ENCODE results near the gene TNFRSF11A.

Gene TNFRSF11A

GRCh38 chr18:62325806-62326645, 916 bp downstream of the TNFRSF11A start:
- no peak for DNase-seq (ENCODE audit: low read depth in 2 of 2)

- DNase-seq (ENCODE audit: low read depth in 2 of 2) = no peak
Measured at GRCh38 chr18:62326646-62327348, 1.7 kb downstream of the TNFRSF11A start.

- DNase-seq (ENCODE audit: low read depth in 2 of 2) = no peak
Measured at GRCh38 chr18:62327977-62328376, 2.9 kb downstream of the TNFRSF11A start.

- no peak for DNase-seq (ENCODE audit: low read depth in 2 of 2)
Measured at GRCh38 chr18:62328586-62329525, 3.7 kb downstream of the TNFRSF11A start.

GRCh38 chr18:62329691-62330454, 4.8 kb downstream of the TNFRSF11A start:
- no peak for DNase-seq (ENCODE audit: low read depth in 2 of 2)

GRCh38 chr18:62330650-62331049, 5.5 kb downstream of the TNFRSF11A start:
- DNase-seq (ENCODE audit: low read depth in 2 of 2) = no peak

- no peak for DNase-seq (ENCODE audit: low read depth in 2 of 2)
Measured at GRCh38 chr18:62331581-62332356, 6.7 kb downstream of the TNFRSF11A start.

GRCh38 chr18:62332431-62332830, 7.3 kb downstream of the TNFRSF11A start:
- no peak for DNase-seq (ENCODE audit: low read depth in 2 of 2)

GRCh38 chr18:62332964-62333695, 8.0 kb downstream of the TNFRSF11A start:
- DNase-seq (ENCODE audit: low read depth in 2 of 2) = no peak

- no peak for DNase-seq (ENCODE audit: low read depth in 2 of 2)
Measured at GRCh38 chr18:62334120-62334519, 9.0 kb downstream of the TNFRSF11A start.

GRCh38 chr18:62335494-62335893, 10.4 kb downstream of the TNFRSF11A start:
- no peak for DNase-seq (ENCODE audit: low read depth in 2 of 2)

GRCh38 chr18:62336618-62337017, 11.5 kb downstream of the TNFRSF11A start:
- DNase-seq (ENCODE audit: low read depth in 2 of 2) = no peak

- no peak for DNase-seq (ENCODE audit: low read depth in 2 of 2)
Measured at GRCh38 chr18:62337336-62337735, 12.2 kb downstream of the TNFRSF11A start.

- DNase-seq (ENCODE audit: low read depth in 2 of 2) = no peak
Measured at GRCh38 chr18:62338446-62339105, 13.5 kb downstream of the TNFRSF11A start.

- no peak for DNase-seq (ENCODE audit: low read depth in 2 of 2)
Measured at GRCh38 chr18:62339106-62339988, 14.2 kb downstream of the TNFRSF11A start.

GRCh38 chr18:62340996-62341395, 15.9 kb downstream of the TNFRSF11A start:
- DNase-seq (ENCODE audit: low read depth in 2 of 2) = no peak

GRCh38 chr18:62341473-62341872, 16.4 kb downstream of the TNFRSF11A start:
- DNase-seq (ENCODE audit: low read depth in 2 of 2) = no peak

GRCh38 chr18:62342884-62343283, 17.8 kb downstream of the TNFRSF11A start:
- DNase-seq (ENCODE audit: low read depth in 2 of 2) = no peak

Data from stimulated activated CD8-positive, alpha-beta memory T cell treated with anti-CD3 and anti-CD28 coated beads, Interleukin-15, amount 100 ng/mL, for 4 hours (primary cell).